A549 (cell line): ENCODE measurements around the gene RNF167. TPM values are rescaled to one million over a fixed set of nuclear protein-coding genes. Genes with fewer than 3 reads are reported as not detected.

Source experiments
- ATAC-seq, 2 experiments: fragments of 200-7000 bp in 1 of 2; fragments of >200 bp in 1 of 2; cut with Nextera tagmentation in 1 of 2; cut with Tn5 transposase in 1 of 2; 3 replicates each; pipeline versions ENCODE4 v1.8.0 to v1.9.1; 2018 to 2020; ENCODE audit warnings: mild to moderate bottlenecking in 1 of 2, moderate library complexity in 1 of 2
- CTCF ChIA-PET: fragments of 300-600 bp; sonication (Branson Sonifier 250); formaldehyde crosslinking; extraction: SDS; loops from one replicate; lab custom pipeline; 2021; ENCODE audit warnings: antibody characterized with exemption, inconsistent platforms; lab: Yijun Ruan, JAX
- POLR2A ChIA-PET: fragments of 350-600 bp; formaldehyde crosslinking; extraction: SDS; loops from one replicate; lab custom pipeline; 2021; ENCODE audit warnings: antibody characterized with exemption, inconsistent platforms; lab: Yijun Ruan, JAX
- DNase-seq, 2 experiments: peaks; one replicate each; pipeline versions ENCODE4 v3.0.0 to v3.0.0-alpha.2; 2011 to 2016; ENCODE audit warnings: low read depth in 1 of 2, low spot score in 1 of 2
- FAIRE-seq: peaks from 2 replicates; lab custom pipeline; 2011; peaks lifted over from hg19 to GRCh38; lab: Jason Lieb, UNC
- H3K27ac ChIP-seq, 2 experiments: fragments of >200 bp; sonication (Bioruptor Twin); formaldehyde crosslinking; 3 replicates each; pipeline ENCODE4 v1.5.1; 2016 to 2017
- H3K4me1 ChIP-seq: fragments of >200 bp; sonication (Bioruptor Twin); formaldehyde crosslinking; 3 replicates; pipeline ENCODE4 v1.6.1; 2016
- H3K4me2 ChIP-seq: fragments of >200 bp; sonication (Bioruptor Twin); formaldehyde crosslinking; 3 replicates; pipeline ENCODE4 v1.6.1; 2016
- H3K4me3 ChIP-seq: fragments of >200 bp; sonication (Bioruptor Twin); formaldehyde crosslinking; 3 replicates; pipeline ENCODE4 v1.5.1; 2016
- H3K9me3 ChIP-seq: fragments of >200 bp; sonication (Bioruptor Twin); formaldehyde crosslinking; 3 replicates; pipeline ENCODE4 v1.6.1; 2016
- ATOH8 ChIP-seq: fragments of 250-450 bp; sonication (Bioruptor Pico); IDR thresholded peaks from 2 replicates; pipeline ENCODE4 v1.5.0; 2020; ENCODE audit warnings: low read depth, mild to moderate bottlenecking, moderate library complexity
- BCL3 ChIP-seq: fragments of >200 bp; sonication (Bioruptor Twin); formaldehyde crosslinking; IDR thresholded peaks from 3 replicates; pipeline ENCODE4 v1.6.1; 2016
- BHLHE40 ChIP-seq: IDR thresholded peaks from 2 replicates; pipeline ENCODE4 v1.6.1; 2012; ENCODE audit warnings: low read depth, low read length, inconsistent platforms
- CHD2 ChIP-seq: fragments of 150-350 bp; IDR thresholded peaks from 2 replicates; pipeline ENCODE4 v1.6.1; 2014; ENCODE audit warnings: low read length; ENCODE audit not compliant: partially characterized antibody
- CTCF ChIP-seq: fragments of >200 bp; sonication (Bioruptor Twin); formaldehyde crosslinking; IDR thresholded peaks from 3 replicates; pipeline ENCODE4 v1.5.1; 2016
- E2F6 ChIP-seq: IDR thresholded peaks from 2 replicates; pipeline ENCODE4 v1.6.1; 2012; ENCODE audit warnings: low read depth, borderline replicate concordance
- EHF ChIP-seq: fragments of 250-450 bp; sonication (Bioruptor Pico); IDR thresholded peaks from 2 replicates; pipeline ENCODE4 v1.5.0; 2020; ENCODE audit warnings: mild to moderate bottlenecking
- EP300 ChIP-seq, 2 experiments: fragments of >200 bp; sonication (Bioruptor Twin); formaldehyde crosslinking; IDR thresholded peaks; 2 replicates in 1 of 2; 3 replicates in 1 of 2; pipeline ENCODE4 v1.6.1; 2016 to 2017
- ESRRA ChIP-seq: fragments of 150-350 bp; IDR thresholded peaks from 2 replicates; pipeline ENCODE4 v1.6.1; 2014; ENCODE audit warnings: mild to moderate bottlenecking, low read length, borderline replicate concordance
- FOSB ChIP-seq: fragments of 250-450 bp; sonication (Bioruptor Pico); IDR thresholded peaks from 2 replicates; pipeline ENCODE4 v1.5.0; 2020; ENCODE audit warnings: mild to moderate bottlenecking, moderate library complexity
- FOSL2 ChIP-seq, 2 experiments: fragments of 450-650 bp in 1 of 2; fragments of >200 bp in 1 of 2; sonication (Bioruptor Twin) in 1 of 2; formaldehyde crosslinking; IDR thresholded peaks; 2 replicates each; pipeline versions ENCODE4 v1.5.0 to v1.6.1; 2016 to 2020; ENCODE audit warnings: mild to moderate bottlenecking in 1 of 2, moderate library complexity in 1 of 2
- GATA3 ChIP-seq: IDR thresholded peaks from 2 replicates; pipeline ENCODE4 v1.6.1; 2012; ENCODE audit warnings: borderline replicate concordance
- HEYL ChIP-seq: fragments of 250-450 bp; sonication (Bioruptor Pico); IDR thresholded peaks from 2 replicates; pipeline ENCODE4 v1.8.0; 2021; ENCODE audit warnings: mild to moderate bottlenecking, moderate library complexity
- HMGXB4 ChIP-seq: fragments of 250-450 bp; sonication (Bioruptor Pico); IDR thresholded peaks from 2 replicates; pipeline ENCODE4 v1.5.0; 2021; ENCODE audit warnings: mild to moderate bottlenecking, moderate library complexity, borderline replicate concordance
- JUN ChIP-seq, 2 experiments: fragments of >200 bp; sonication (Bioruptor Twin); formaldehyde crosslinking; IDR thresholded peaks; 2 replicates in 1 of 2; 3 replicates in 1 of 2; pipeline ENCODE4 v1.6.1; 2016 to 2017
- JUNB ChIP-seq: fragments of >200 bp; sonication (Bioruptor Twin); formaldehyde crosslinking; IDR thresholded peaks from 2 replicates; pipeline ENCODE4 v1.6.1; 2016
- KDM1A ChIP-seq: fragments of 200-600 bp; sonication (generic); IDR thresholded peaks from 2 replicates; pipeline ENCODE4 v1.6.1; 2016; ENCODE audit warnings: low read depth, mild to moderate bottlenecking
- MYC ChIP-seq: IDR thresholded peaks from 2 replicates; pipeline ENCODE4 v1.6.1; 2012; ENCODE audit warnings: mild to moderate bottlenecking, inconsistent platforms, low read length, improper control_type of control experiment, borderline replicate concordance
- POLR2A ChIP-seq: IDR thresholded peaks from 2 replicates; pipeline ENCODE4 v1.6.1; 2012; ENCODE audit warnings: mild to moderate bottlenecking, low read length
- POLR2AphosphoS2 ChIP-seq: conservative IDR thresholded peaks from 2 replicates; pipeline ENCODE4 v1.6.1; 2012; ENCODE audit warnings: low read length, improper control_type of control experiment, inconsistent platforms
- RAD21 ChIP-seq, 2 experiments: fragments of >200 bp in 1 of 2; sonication (Bioruptor Twin) in 1 of 2; formaldehyde crosslinking in 1 of 2; IDR thresholded peaks in 1 of 2; conservative IDR thresholded peaks in 1 of 2; 2 replicates in 1 of 2; 3 replicates in 1 of 2; pipeline ENCODE4 v1.6.1; 2012 to 2018; ENCODE audit warnings: inconsistent platforms in 1 of 2
- RFX5 ChIP-seq: fragments of 450-650 bp; IDR thresholded peaks from 2 replicates; pipeline ENCODE4 v1.7.1; 2014; ENCODE audit warnings: antibody characterized with exemption, mild to moderate bottlenecking, moderate library complexity
- RNF2 ChIP-seq: fragments of 200-600 bp; sonication (generic); IDR thresholded peaks from 2 replicates; pipeline ENCODE4 v1.6.1; 2016; ENCODE audit warnings: low read depth, mild to moderate bottlenecking, antibody characterized with exemption, moderate library complexity, borderline replicate concordance
- SMC3 ChIP-seq: fragments of >200 bp; sonication (Bioruptor Twin); formaldehyde crosslinking; IDR thresholded peaks from 3 replicates; pipeline ENCODE4 v1.6.1; 2018; ENCODE audit warnings: inconsistent platforms
- TFCP2L1 ChIP-seq: fragments of 250-450 bp; sonication (Bioruptor Pico); IDR thresholded peaks from 2 replicates; pipeline ENCODE4 v1.5.0; 2021; ENCODE audit warnings: mild to moderate bottlenecking
- TP53 ChIP-seq: fragments of 250-450 bp; sonication (Bioruptor Pico); IDR thresholded peaks from 2 replicates; pipeline ENCODE4 v1.5.0; 2021; ENCODE audit warnings: mild to moderate bottlenecking, moderate library complexity
- USF2 ChIP-seq: fragments of 450-650 bp; IDR thresholded peaks from 2 replicates; pipeline ENCODE4 v1.6.1; 2014; ENCODE audit warnings: antibody characterized with exemption
- ZC3H11A ChIP-seq: fragments of 450-650 bp; IDR thresholded peaks from 2 replicates; pipeline ENCODE4 v1.6.1; 2014; ENCODE audit warnings: antibody characterized with exemption, mild to moderate bottlenecking
- ZFP36 ChIP-seq: fragments of 450-650 bp; IDR thresholded peaks from 2 replicates; pipeline ENCODE4 v1.6.1; 2014; ENCODE audit warnings: borderline replicate concordance; ENCODE audit not compliant: partially characterized antibody
- ZNF302 ChIP-seq: fragments of 250-450 bp; sonication (Bioruptor Pico); IDR thresholded peaks from 2 replicates; pipeline ENCODE4 v1.9.0; 2021; ENCODE audit warnings: inconsistent platforms, mild to moderate bottlenecking, moderate library complexity
- ZSCAN20 ChIP-seq: fragments of 250-450 bp; sonication (Bioruptor Pico); IDR thresholded peaks from 2 replicates; pipeline ENCODE4 v1.8.0; 2022; ENCODE audit warnings: mild to moderate bottlenecking, moderate library complexity
- WGBS: methylation state at CpG from one replicate; pipeline ENCODE4 v1.1.6; 2017; ENCODE audit errors: missing lambda C conversion rate; 5-methylcytosine and 5-hydroxymethylcytosine counted together
- polyA plus RNA-seq, 4 experiments: library from polyadenylated mRNA; depleted of rRNA in 3 of 4; stranded (reverse); fragments of >200 nt; fragmentation: RNase III in 1 of 4; extraction: RNeasy Plus Mini Kit Qiagen cat#74134 plus additional on column Dnase treatment in 1 of 4; gene quantifications; 2 replicates in 3 of 4; 3 replicates in 1 of 4; pipeline ENCODE4 v1.2.3, GENCODE V29; 2011 to 2017

The RNF167 gene
- polyA plus RNA-seq, 2 of the 4 experiments (the other 2 are of a cell fraction): 86.4 to 98.7 TPM

GRCh38 chr17:4920351-4921048 lies 19.6 kb upstream of the RNF167 start:
- H3K27ac ChIP-seq: no peak overlapping the region
- no peak for DNase-seq
- POLR2A ChIA-PET: interaction anchor here (1.1 to 2.1 kb wide), 2 partner anchors 8 to 19 kb away, joined by 4 to 9 read pairs; partner anchors contain the start of genes RNF167 and SLC25A11
- FAIRE-seq: no peak
- CTCF ChIA-PET: interaction anchor here (0.6 to 3.7 kb wide), 9 partner anchors 9 to 354 kb away, joined by 3 to 37 read pairs (median 4); partner anchors contain the start of genes CAMTA2 and CHRNE
- no peak overlapping the region for H3K4me3 ChIP-seq
- 0 out of 3 replicates have a peak, but pooled peaks cover 4% of the 10 kb centered on the region for H3K4me1 ChIP-seq
- H3K4me2 ChIP-seq: no peak overlapping the region
- TF ChIP-seq JUN (IDR thresholded peaks at IDR 0.05): no peak
- no peak for TF ChIP-seq EP300 (IDR thresholded peaks at IDR 0.05)
- no peak for TF ChIP-seq TFCP2L1 (CRISPR knock-in tag)
- no peak for TF ChIP-seq TP53 (CRISPR knock-in tag)
- no peak for TF ChIP-seq RAD21 (conservative IDR thresholded peaks at IDR 0.05 in 1 of 2, IDR thresholded peaks at IDR 0.05 in 1 of 2)
- no peak for TF ChIP-seq USF2
- TF ChIP-seq JUNB: no peak
- no peak for TF ChIP-seq E2F6
- no peak for TF ChIP-seq MYC
- TF ChIP-seq FOSB (CRISPR knock-in tag): no peak
- TF ChIP-seq GATA3: no peak
- no peak for TF ChIP-seq EHF (CRISPR knock-in tag)
- TF ChIP-seq POLR2AphosphoS2: no peak
- no peak for TF ChIP-seq HEYL (CRISPR knock-in tag)
- TF ChIP-seq ZC3H11A: no peak
- ATAC-seq: peak; percentile 40 to 54; a peak in 4 of 6 replicates
- no peaks in the 10 kb centered on the region for H3K9me3 ChIP-seq
- WGBS: 74% methylated on average over 10 of the region's 10 CpGs

GRCh38 chr17:4921320-4921719 lies 18.7 kb upstream of the RNF167 start:
- 95% methylated on average over 4 of the region's 4 CpGs for WGBS
- no peaks in the 10 kb centered on the region for H3K9me3 ChIP-seq
- POLR2A ChIA-PET: interaction anchor here (1.1 kb wide), 1 partner anchor 9 kb away, joined by 4 read pairs; no protein-coding TSS in a partner anchor
- H3K4me3 ChIP-seq: no peak overlapping the region
- DNase-seq: no peak
- CTCF ChIA-PET: interaction anchor here (0.6 to 1.9 kb wide), 5 partner anchors 10 to 140 kb away, joined by 3 to 5 read pairs (median 4); partner anchors contain the start of gene CAMTA2
- H3K4me2 ChIP-seq: no peak overlapping the region
- no peak for FAIRE-seq
- ATAC-seq: no peak
- no peak overlapping the region for H3K27ac ChIP-seq
- 0 out of 3 replicates have a peak, but pooled peaks cover 4% of the 10 kb centered on the region for H3K4me1 ChIP-seq
- TF ChIP-seq ZNF302 (CRISPR knock-in tag) (no peak), ESRRA (no peak), BCL3 (no peak), SMC3 (no peak), FOSL2 (IDR thresholded peaks at IDR 0.05) (no peak), FOSL2 (CRISPR knock-in tag; IDR thresholded peaks at IDR 0.05) (no peak), ZSCAN20 (no peak), BHLHE40 (no peak), CTCF (no peak), ZFP36 (no peak), RFX5 (no peak), CHD2 (no peak), POLR2A (no peak), TFCP2L1 (CRISPR knock-in tag) (no peak), ATOH8 (CRISPR knock-in tag) (no peak), KDM1A (no peak), HMGXB4 (no peak), RNF2 (no peak)
